Endothelial cell of umbilical vein (primary cell): ENCODE results near the gene KAT6B.

ENCODE experiments used
- CTCF ChIP-seq, 2 donors: IDR thresholded peaks; 1 replicate in 1 of 2; 2 replicates in 1 of 2; pipeline ENCODE4 v1.5.1; 2011; ENCODE audit warnings: low read length in 2 of 2, mild to moderate bottlenecking in 2 of 2, moderate library complexity in 2 of 2, control low read depth in 1 of 2, inconsistent platforms in 1 of 2, low read depth in 1 of 2; ENCODE audit not compliant: insufficient read depth in 1 of 2; ENCODE audit errors: extremely low read depth in 1 of 2
- EZH2 ChIP-seq: IDR thresholded peaks from 2 replicates; pipeline ENCODE4 v1.6.1; 2012; ENCODE audit warnings: borderline replicate concordance, low read depth, mild to moderate bottlenecking, moderate library complexity, low read length, inconsistent platforms; ENCODE audit not compliant: severe bottlenecking
- FOS ChIP-seq: IDR thresholded peaks from 2 replicates; pipeline ENCODE4 v1.6.1; 2011; ENCODE audit warnings: mild to moderate bottlenecking, low read length, moderate library complexity, borderline replicate concordance; ENCODE audit not compliant: insufficient read depth
- GATA2 ChIP-seq: IDR thresholded peaks from 2 replicates; pipeline ENCODE4 v1.7.0; 2011; ENCODE audit warnings: low read depth, mild to moderate bottlenecking, moderate library complexity, mixed read lengths, low read length; ENCODE audit not compliant: insufficient read length, insufficient read depth
- JUN ChIP-seq: IDR thresholded peaks from 2 replicates; pipeline ENCODE4 v1.6.1; 2011; ENCODE audit warnings: borderline replicate concordance, low read depth; ENCODE audit not compliant: insufficient read length, insufficient read depth
- MAX ChIP-seq: IDR thresholded peaks from 2 replicates; pipeline ENCODE4 v1.6.1; 2011; ENCODE audit not compliant: insufficient read depth, insufficient read length
- MYC ChIP-seq: IDR thresholded peaks from one replicate; pipeline ENCODE4 v1.6.1; 2011; ENCODE audit warnings: mild to moderate bottlenecking, low read depth, low read length
- POLR2A ChIP-seq: IDR thresholded peaks from 2 replicates; pipeline ENCODE4 v1.6.1; 2012; ENCODE audit warnings: low read depth, mild to moderate bottlenecking, control low read depth, low read length
- POLR2AphosphoS5 ChIP-seq: IDR thresholded peaks from 2 replicates; pipeline ENCODE4 v1.6.1; 2012; ENCODE audit warnings: low read depth, mild to moderate bottlenecking, control low read depth, low read length, moderate library complexity; ENCODE audit not compliant: insufficient read depth

GRCh38 chr10:74936577-74937265 lies 110.3 kb downstream of the KAT6B start:
- no peak for TF ChIP-seq POLR2A
- TF ChIP-seq CTCF (IDR thresholded peaks at IDR 0.05; ENCODE audit: extremely low read depth in 1 of 2, insufficient read depth in 1 of 2, low read depth in 1 of 2, low read length in 2 of 2) = no peak
- no peak for TF ChIP-seq POLR2AphosphoS5
- TF ChIP-seq MAX = no peak
- no peak for TF ChIP-seq EZH2
- no peak for TF ChIP-seq MYC
- TF ChIP-seq GATA2 = no peak
- TF ChIP-seq JUN = no peak
- TF ChIP-seq FOS = no peak
